NT2/D1 (cell line): ENCODE data around the gene UCKL1.

Source experiments
- DNase-seq: peaks from one replicate; pipeline ENCODE4 v3.0.0-alpha.2; 2011; ENCODE audit warnings: low read depth, low spot score
- H3K27me3 ChIP-seq: 2 replicates; pipeline ENCODE4 v1.6.0; 2011; ENCODE audit warnings: mild to moderate bottlenecking; ENCODE audit not compliant: insufficient read length, insufficient read depth
- H3K36me3 ChIP-seq: 2 replicates; pipeline ENCODE4 v1.6.1; 2011; ENCODE audit warnings: mild to moderate bottlenecking, low read length, mixed read lengths; ENCODE audit not compliant: insufficient read depth, insufficient read length
- H3K4me1 ChIP-seq: 2 replicates; pipeline ENCODE4 v1.5.1; 2011; ENCODE audit not compliant: insufficient read depth, insufficient read length
- H3K4me3 ChIP-seq: 2 replicates; pipeline ENCODE4 v1.5.1; 2011; ENCODE audit warnings: low read depth; ENCODE audit not compliant: insufficient read length
- H3K9ac ChIP-seq: 2 replicates; pipeline ENCODE4 v1.6.0; 2011; ENCODE audit warnings: low read depth; ENCODE audit not compliant: insufficient read length
- H3K9me3 ChIP-seq: 2 replicates; pipeline ENCODE4 v1.5.1; 2011; ENCODE audit warnings: mild to moderate bottlenecking, low read length; ENCODE audit not compliant: insufficient read depth
- SUZ12 ChIP-seq: IDR thresholded peaks from 2 replicates; pipeline ENCODE4 v1.6.1; 2011; ENCODE audit not compliant: insufficient read length, insufficient read depth; ENCODE audit errors: extremely low read depth
- YY1 ChIP-seq: IDR thresholded peaks from 2 replicates; pipeline ENCODE4 v1.6.1; 2011; ENCODE audit not compliant: insufficient read length, insufficient read depth
- ZNF274 ChIP-seq: IDR thresholded peaks from 2 replicates; pipeline ENCODE4 v1.6.1; 2011; ENCODE audit warnings: mild to moderate bottlenecking, low read depth, low read length

The UCKL1 gene

DNA sequence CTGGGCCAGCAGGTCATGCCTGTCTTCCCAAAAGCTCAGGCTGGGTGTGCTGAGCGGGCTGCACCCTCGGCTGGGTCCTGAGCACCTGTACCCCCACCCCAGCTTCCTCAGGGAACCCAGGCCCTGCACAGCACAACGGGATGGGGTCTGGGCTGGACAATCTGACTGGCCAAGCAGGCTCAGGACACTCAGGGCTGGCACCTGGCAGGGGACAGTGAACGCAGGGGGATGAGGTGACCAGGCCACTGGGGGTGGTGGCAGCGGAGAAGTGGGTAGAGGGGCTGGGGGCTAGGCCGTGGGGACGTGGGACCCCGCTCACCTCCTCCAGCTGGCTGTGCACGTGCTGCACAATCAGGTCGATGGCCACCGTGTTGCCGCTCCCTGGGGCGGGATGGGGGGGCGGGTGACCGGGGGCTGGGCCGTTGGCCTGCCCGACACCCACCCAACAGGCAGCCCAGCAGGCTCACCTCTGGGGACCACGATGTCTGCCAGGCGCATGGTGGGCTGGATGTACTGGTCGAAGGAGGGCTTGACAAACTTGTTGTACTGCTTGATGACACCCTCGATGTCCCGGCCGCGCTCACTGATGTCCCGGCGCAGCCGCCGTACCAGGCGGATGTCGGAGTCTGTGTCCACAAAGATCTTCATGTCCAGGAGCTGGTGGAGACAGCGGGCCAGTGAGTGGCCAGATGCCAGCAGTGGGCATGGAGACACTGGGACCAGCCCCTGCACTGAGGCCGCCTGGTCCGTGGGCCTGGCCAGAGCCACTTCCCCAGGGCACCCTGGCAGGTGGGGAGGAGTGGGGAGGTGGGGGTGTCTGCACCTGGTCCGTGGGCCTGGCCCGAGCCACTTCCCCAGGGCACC is 11.9 kb downstream of the UCKL1 start:
- no peaks in the 10 kb centered on the region for H3K9me3 ChIP-seq
- no peak overlapping the region for H3K4me3 ChIP-seq
- no peak overlapping the region for H3K9ac ChIP-seq
- DNase-seq = no peak
- peaks cover 75% of the 10 kb centered on the region for H3K36me3 ChIP-seq
- H3K27me3 ChIP-seq = no peaks in the 10 kb centered on the region
- TF ChIP-seq SUZ12 (no peak), YY1 (no peak)
- peaks cover 31% of the 10 kb centered on the region for H3K4me1 ChIP-seq

GRCh38 chr20:63943808-63944077 is 12.5 kb downstream of the UCKL1 start:
- Histone ChIP-seq H3K36me3 (peaks cover 80% of the 10 kb centered on the region), H3K27me3 (no peaks in the 10 kb centered on the region), H3K4me3 (no peak overlapping the region), H3K9me3 (no peaks in the 10 kb centered on the region), H3K9ac (no peak overlapping the region), H3K4me1 (peaks cover 26% of the 10 kb centered on the region)
- no peak for DNase-seq
- no peak for TF ChIP-seq ZNF274
- no peak for TF ChIP-seq YY1
- TF ChIP-seq SUZ12 = no peak

GRCh38 chr20:63942969-63943807 is 13.0 kb downstream of the UCKL1 start:
- no peaks in the 10 kb centered on the region for H3K9me3 ChIP-seq
- DNase-seq = no peak
- peak overlapping the region; percentile 57 for H3K9ac ChIP-seq
- H3K27me3 ChIP-seq = no peaks in the 10 kb centered on the region
- no peak overlapping the region for H3K4me3 ChIP-seq
- H3K36me3 ChIP-seq = peaks cover 83% of the 10 kb centered on the region
- peaks cover 24% of the 10 kb centered on the region for H3K4me1 ChIP-seq
- TF ChIP-seq ZNF274 (no peak), SUZ12 (no peak), YY1 (no peak)

DNA sequence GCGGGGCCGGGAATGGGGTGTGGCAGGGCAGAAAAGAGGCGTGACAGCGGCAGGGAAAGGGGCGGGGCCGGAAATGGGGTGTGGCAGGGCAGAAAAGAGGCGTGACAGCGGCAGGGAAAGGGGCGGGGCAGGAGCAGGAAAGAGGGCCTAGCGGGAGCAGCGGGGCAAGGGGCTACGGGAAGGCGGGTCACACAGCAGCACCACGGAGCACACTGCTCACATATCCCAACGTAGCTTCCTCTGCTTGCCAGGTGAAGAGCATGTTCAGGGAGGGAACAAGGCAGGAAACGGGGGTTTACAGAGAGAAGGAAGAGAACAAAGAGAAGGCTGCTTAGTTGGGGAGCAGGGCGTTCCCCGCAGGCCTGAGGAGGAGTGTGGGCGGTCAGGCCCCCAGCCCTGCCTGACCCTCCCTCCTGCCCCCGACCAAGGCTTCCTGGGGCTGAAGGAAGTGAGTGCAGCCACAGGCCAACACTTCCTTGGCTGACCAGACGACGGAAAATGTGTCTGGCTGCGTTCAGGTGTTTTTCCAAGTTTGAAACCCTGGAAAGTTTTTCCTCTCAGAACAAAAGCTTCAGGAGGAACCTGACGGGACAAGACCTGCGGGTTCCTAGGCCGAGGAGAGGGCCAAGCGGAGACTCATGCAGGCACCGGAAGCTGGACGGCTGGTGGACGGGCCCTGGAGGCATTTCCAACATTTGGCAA is 13.8 kb downstream of the UCKL1 start:
- peak; percentile 62 for DNase-seq
- peaks cover 86% of the 10 kb centered on the region for H3K36me3 ChIP-seq
- TF ChIP-seq YY1 = no peak
- TF ChIP-seq SUZ12 = no peak
- TF ChIP-seq ZNF274 = no peak
- H3K4me1 ChIP-seq = peaks cover 24% of the 10 kb centered on the region
- H3K9me3 ChIP-seq = no peaks in the 10 kb centered on the region
- H3K9ac ChIP-seq = peak overlapping the region; percentile 57
- H3K4me3 ChIP-seq = no peak overlapping the region
- no peaks in the 10 kb centered on the region for H3K27me3 ChIP-seq

- DNase-seq = no peak
- Histone ChIP-seq H3K9ac (no peak overlapping the region), H3K4me3 (no peak overlapping the region), H3K9me3 (no peaks in the 10 kb centered on the region), H3K36me3 (peaks cover 84% of the 10 kb centered on the region), H3K4me1 (peaks cover 20% of the 10 kb centered on the region), H3K27me3 (no peaks in the 10 kb centered on the region)
- TF ChIP-seq SUZ12 (no peak), ZNF274 (no peak), YY1 (no peak)
Observed at GRCh38 chr20:63941282-63942081, 14.7 kb downstream of the UCKL1 start.

GRCh38 chr20:63940472-63941266 is 15.5 kb downstream of the UCKL1 start:
- TF ChIP-seq SUZ12 (no peak), YY1 (no peak), ZNF274 (no peak)
- no peak overlapping the region for H3K9ac ChIP-seq

More at GRCh38 chr20:63940472-63941266, 15.5 kb downstream of the UCKL1 start:
- Histone ChIP-seq H3K4me3 (no peak overlapping the region), H3K36me3 (peaks cover 84% of the 10 kb centered on the region), H3K27me3 (no peaks in the 10 kb centered on the region), H3K4me1 (peaks cover 20% of the 10 kb centered on the region), H3K9me3 (no peaks in the 10 kb centered on the region)
- no peak for DNase-seq
